GM18517 (cell line): ENCODE results near the gene ADRB1.

Experiments
- ATAC-seq: cut with Tn5 transposase; IDR thresholded peaks from one replicate; pipeline ENCODE4 v1.9.1; 2021; ENCODE audit warnings: mild to moderate bottlenecking, moderate library complexity; ENCODE audit not compliant: unreplicated experiment

ADRB1 gene

DNA sequence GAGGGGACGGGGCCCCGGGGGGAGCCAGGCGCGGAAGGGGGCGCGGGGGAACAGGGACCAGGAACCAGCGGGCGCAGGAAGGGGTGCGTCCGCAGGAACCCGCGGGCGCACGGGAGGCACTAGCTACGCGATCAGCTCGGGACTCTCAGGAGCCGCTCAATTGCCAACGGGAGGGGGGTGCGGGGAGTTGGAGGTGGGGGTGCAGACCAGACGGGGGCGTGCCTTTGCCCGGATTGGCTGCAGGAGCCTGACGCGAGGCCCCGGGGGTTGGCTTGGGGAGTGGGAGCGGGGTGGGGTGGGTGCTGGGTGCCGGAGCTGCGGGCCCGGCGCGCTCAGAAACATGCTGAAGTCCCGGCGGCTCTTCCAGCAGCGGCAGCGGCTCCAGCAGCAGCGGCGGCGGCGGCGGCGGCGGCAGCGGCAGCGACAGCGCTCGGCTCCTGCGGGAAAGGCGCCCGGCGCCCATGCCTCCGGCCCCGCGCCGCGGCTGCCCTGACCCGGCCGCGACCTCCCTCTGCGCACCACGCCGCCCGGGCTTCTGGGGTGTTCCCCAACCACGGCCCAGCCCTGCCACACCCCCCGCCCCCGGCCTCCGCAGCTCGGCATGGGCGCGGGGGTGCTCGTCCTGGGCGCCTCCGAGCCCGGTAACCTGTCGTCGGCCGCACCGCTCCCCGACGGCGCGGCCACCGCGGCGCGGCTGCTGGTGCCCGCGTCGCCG, at the start of gene ADRB1:
ADRB1 (plus strand) TSS at position 335 of the 715 bp plus-strand sequence; CDS start at position 602, 267 bp downstream.
- ATAC-seq: no peak

DNA sequence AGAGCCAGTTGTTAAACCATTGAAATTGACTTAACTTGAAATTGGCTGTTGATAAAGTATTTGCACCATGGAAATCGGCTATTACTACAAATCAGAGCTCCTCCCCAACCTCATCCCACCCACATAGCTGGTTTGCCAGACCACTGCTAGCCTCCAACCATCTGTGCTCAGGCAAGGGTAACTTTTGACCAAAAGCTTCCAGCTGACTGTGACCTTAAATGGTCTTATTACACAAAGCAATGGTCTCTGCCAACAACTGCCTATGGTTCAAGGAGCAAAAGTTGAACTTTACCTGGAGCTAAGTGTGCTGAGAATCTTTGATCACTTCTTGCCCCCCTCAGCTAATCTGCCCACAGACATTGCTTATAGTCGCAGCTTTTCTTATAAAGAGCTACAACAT, 48.5 kb upstream of the ADRB1 start:
- ATAC-seq: no peak

DNA sequence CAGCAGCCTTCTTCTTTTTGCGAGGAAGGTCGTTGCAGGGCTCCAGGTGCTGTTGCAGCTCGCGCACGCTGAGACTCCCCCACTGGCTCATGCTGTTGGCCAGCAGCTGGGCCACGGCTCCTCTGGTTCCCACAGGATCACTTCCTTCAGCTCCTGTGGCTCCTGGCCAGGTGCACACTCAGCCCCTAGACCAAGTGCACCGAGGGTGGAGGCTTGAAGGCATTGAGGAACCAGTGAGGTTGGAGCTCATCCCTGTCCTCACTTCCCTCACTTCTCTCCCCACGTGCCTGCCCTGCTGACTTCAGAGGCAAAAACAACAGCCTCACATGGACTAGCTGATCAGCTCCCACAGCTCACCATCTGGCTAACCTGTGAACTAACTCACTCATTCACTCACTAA, 46.2 kb upstream of the ADRB1 start:
- no peak for ATAC-seq

DNA sequence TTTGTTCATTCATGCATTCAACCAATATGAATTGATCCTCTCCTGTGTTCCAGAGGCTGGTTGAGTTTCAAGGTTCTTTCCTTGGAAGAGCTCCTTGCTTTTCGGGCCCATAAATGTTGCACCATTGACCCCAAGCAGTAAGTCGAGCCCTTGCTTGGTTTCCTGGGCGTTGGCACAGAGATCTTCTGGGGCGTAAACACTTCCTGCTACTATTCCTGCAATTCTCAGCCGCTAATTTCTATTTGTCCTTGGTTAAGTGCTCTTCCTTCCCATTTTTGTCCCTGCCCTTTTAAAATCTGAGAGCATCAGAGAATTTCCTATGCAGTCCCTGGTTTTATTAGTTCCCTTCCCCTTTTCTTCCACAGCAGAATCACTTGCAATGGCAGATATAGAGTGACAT, 44.1 kb upstream of the ADRB1 start:
- ATAC-seq: no peak

DNA sequence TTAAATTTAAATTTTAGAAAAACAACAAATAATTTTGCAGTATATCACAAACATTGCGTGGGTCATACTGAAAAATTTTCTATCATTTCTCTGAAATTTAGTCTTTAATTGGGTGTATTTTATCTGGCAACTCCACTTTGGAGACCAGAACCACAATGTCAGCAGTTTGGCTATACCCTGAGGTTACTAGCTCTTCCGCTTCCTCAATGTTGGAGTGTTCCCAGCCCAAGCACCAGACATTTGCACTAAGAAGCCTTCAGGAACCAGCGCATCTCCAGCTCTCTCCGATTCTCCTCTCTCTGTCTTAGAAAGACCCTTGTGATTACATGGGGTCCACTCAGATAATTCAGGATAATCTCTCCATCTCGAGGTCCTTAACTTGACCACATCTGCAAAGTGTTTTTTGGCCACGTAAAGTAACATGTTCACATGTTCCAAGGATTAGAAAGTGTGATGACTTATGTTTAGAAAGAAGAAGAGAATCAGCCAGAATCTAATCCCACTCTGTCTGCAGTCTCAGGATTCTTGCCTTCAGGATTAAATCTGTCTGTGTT, 43.1 kb upstream of the ADRB1 start:
- no peak for ATAC-seq

DNA sequence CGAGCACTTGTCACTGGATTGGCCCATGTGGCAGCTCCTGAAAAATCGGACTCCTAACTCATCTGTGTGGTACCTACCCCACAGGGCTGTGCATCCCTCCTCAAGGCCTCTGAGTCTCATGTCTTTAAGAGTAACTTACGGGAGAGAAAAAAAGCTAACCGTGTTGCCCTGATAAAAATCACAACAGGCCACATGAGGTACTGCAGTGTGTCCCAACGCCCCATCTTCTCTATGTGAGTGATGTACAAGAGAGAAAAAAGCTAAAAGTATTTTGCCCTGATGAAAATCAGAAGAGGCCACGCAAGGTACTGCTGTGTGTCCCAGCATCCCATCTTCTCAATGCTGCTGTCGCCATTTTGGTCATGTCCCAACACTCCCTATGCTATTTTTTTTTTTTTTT, 41.2 kb upstream of the ADRB1 start:
- no peak for ATAC-seq

DNA sequence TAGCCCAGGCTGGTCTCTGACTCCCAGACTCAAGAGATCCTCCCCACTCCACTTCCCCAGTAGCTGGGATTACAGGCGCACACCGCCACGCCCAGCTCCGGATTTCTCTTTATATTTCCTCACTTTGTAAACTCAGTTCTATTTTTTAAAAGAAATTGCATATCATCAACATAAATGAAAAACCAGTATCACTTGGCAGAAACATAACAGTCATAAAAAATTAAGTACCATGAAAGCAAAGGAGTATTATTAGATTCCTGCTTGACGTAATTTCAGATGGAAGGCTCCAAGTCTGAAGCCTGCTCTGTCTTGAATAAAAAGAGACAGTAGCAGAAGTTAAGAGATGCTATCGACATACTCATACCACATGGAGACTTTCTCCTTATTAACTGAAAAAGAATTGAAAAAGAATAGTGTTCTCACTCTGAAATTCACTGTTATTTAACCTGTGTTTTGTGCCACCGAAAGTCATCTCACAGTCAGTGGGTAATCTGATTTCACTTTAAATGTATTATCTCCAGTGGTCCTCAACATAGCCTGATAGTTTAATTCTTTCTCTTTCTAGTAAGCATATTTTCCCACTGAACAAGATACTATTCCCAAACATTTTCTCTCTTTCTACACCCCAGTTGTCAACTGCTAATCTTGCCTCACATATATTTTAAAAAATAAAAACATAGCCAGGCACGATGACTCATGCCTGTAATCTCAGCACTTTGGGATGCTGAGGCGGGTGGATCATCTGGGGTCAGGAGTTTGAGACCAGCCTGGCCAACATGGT, 40.3 kb upstream of the ADRB1 start:
- ATAC-seq: no peak

DNA sequence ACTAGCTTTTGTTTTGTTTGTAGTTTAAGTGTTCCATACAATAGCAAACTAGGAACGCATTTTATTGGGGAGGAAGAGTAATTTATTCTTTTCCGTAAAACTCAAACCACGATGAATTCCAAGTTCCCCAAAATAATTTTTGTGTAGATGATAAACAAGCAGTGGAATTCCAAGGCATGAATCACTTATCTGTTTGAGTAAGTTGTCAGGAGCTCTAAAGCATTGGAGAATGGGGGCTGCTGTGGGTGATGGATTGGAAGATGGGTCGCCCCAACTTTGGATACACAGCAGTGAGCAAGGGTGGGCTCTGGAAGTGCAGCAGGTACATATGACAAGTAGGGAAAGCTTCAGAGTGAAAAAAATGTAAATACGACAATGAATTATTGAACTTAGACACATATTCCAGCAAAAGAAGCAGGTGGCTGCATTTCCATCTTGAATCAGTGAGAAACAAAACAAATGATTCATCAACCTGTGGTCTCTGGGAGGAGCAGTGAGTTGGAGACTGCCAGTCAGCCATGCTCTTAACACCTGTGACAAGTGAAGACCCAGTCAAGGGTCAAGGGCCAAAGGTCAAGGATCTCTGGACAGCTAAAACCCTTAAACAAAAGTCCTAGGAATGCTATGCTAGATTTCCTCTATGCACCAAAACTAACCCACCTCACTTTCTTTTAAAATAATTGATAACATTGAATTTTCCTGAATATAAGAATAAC, 34.2 kb upstream of the ADRB1 start:
- ATAC-seq: no peak

DNA sequence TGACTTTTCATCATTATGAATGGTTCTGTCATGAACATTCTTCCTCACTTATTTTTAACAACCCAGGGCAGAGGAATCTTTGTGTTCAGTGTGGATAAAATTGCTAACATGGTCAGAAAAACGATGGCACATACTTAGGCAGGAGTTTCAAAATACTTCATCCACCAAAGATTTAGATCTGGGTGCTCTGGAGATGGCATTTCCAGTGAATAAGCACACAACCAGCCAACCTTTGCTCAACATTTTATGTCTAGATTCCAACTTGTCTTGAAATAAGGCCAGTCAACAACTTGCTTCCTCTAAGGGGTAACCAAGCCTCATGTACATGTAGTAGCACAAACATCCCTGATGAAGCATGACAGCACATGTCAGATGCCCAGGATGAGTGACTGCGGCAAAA, 33.4 kb upstream of the ADRB1 start:
- no peak for ATAC-seq

DNA sequence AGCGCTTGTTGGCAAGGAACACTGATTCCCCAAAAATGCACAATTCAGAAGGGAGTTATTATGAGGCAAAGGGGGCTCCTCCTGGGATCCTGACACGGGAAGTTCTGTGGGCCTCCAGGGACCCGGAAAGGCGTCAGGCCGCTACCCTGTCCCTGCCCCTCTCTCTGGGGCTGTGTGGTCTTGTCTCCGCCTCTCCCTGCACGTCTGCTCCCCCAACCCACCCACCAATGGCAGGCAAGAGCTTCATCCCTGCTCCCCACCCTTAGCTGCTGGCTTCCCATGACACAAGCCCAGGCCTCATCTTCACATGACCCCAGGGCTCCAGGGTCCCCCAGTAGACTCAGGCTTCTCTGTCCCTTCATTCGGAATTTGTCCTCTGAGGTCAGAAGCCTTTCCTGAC, 31.0 kb upstream of the ADRB1 start:
- no peak for ATAC-seq

DNA sequence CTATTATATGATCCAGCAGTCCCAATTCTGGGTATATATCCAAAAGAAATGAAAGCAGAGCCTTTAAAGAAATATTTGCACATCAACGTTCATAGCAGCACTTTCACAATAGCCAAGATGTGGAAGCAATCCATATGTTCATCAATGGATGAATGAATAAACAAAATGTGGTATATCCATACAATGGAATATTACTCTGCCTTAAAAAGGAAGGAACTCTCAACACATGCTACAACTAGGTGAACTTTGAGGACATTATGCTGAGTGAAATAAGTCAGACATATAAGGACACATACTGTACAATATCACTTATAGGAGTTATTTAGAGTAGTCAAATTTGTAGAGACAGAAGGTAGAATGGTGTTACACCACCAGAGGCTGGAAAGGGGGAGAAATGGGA, 28.0 kb upstream of the ADRB1 start:
- no peak for ATAC-seq

DNA sequence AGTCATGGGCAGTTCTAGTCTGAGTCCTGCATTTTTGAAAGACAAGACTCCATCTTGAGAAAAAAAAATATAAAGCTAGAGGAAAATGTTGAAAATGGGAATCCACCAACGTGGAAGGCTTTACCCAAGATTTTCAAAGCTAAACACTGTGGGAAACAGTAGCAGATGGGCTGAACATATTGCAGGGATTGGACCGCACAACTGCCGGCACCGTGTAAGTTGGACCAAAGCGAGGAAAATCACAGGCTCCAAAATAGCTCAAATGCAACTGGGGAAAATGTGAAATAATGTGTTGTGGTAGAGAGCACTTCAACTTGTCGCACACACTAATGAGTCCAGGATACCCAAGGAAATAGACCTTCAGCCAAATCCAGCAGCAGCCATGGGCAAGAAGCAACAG, 26.4 kb upstream of the ADRB1 start:
- no peak for ATAC-seq

DNA sequence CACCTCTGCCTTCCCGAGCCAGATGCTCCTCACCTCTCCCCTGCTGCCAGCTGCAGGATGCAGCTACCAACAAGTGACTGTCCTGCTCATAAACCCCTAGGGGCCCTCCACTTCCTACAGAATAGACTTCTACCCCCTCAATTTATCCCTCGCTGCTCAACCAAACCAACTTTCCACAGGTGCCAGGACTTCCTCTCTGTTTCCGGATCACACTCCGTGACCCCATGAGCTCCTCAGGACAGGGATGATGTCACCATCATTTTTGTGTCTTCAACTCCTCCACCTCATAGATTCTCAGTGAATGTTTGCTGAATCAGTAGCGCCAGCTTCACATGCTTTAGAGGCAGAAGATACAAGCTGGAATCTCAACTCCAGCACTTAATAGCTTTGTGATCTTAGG, 25.8 kb upstream of the ADRB1 start:
- no peak for ATAC-seq

DNA sequence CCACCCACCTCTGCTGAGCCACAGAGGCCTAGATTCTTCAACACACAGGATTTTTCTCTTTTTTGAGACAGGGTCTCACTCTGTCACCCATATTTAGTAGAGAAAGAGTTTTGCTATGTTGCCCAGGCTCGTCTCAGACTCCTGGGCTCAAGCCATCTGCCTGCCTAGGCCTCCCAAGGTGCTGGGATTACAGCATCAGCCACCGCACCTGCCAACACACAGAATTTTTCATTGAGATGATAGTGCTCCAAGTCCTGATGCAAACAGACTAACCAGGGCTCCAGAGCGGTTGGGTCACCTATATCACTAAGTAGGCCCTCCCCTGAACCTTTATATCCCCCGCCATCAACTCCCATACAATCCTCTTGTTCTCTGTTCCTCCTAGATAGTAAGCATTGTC, 24.4 kb upstream of the ADRB1 start:
- ATAC-seq: no peak

DNA sequence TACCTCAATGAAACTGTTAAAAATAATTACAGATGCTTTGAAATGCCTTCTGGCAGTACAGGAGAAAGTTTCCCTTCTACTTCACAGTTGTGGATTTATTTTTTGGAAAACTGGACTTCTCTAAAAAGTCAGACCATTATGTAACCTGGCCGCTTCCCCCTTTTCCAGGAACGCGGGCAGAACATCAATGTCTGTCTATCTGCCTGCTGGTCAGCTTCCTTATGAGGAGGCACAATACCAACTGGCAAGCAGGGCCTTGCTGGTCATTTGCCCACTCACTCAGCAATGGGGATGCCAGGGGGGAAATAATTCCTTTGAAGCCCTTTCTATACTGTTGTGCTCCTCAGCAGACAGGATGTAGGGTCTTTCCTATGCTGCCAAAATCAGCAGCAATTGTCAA, 22.5 kb upstream of the ADRB1 start:
- ATAC-seq: no peak

DNA sequence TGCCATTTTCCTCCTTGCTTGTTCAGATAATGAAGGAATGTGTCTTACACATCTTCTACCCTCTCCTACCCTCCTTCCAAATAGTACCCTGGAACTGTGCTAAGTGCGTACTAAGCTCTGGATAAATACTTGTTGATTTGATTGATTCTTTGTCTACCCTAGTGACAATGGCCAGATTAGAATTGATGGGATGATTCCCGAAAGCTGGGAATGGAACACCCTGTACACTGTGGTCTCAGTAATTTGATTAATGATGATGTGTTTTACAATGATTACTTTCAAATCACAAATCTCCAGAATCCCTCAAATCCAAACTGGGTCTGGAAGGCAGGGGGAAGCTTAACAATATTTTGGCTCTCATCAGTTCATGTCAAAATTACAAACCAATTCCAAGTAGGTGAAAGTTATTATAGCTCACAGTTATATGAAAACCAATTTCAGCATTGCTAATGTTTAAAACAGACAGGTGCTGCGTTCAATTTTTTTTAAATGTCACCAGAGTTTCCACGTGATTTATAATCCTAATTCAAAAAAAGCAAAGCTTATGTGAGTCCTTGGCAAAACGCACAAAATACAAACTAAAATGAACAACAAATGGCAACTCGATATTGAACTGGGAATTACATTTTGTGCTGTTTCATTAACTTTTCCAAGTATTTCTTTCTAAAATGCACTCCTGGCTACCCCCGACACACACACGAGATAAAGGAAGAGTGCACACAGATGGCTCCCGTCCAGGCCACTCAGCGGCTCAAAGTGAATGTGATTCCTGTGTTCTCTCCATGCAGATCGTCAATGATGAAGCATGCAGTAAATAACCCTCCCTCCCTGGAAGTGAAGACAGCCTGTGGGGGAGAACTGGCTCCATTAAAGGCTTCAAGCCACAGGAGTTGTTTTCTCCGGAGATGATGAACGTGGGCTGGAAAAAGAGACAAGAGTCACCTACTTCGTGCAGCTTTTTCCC, 21.7 kb upstream of the ADRB1 start:
- no peak for ATAC-seq

DNA sequence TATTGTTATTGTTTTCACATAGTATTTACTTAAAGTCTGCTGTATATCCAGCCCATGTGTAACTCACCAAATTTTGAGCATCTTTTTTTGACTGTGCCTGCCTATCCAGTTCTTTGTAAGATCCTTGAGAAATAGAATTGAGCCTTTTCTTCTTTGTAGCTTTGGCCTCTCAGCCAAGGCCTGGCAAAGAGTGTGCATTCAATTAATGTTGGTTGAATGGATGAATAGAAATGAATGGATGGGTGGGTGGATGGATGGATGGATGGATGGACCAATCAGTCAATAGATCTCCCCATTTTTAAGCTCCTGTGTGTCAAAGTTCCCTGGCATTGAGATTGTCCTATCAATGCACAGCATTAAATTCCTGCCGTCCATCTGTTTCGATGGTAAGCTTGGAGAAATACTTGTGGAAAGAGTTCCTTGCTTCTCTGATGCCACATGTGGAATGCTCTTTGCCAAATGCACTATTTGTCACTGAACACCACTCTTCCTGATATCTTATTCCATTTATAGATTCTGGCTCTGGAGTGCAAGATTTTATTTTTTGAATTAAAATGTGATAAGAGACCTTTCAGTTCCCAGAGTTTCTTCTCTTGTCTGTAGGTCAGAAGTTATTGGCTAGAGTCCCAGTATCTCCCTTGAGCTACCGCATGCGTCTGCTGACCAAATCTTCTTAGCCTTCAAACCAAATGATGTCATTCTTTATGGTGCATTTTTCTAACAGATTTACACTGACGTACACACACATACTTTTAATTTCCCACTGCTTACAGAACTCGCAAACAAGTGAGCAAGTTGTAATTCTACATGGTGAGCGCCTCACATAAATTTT, 20.7 kb upstream of the ADRB1 start:
- no peak for ATAC-seq

DNA sequence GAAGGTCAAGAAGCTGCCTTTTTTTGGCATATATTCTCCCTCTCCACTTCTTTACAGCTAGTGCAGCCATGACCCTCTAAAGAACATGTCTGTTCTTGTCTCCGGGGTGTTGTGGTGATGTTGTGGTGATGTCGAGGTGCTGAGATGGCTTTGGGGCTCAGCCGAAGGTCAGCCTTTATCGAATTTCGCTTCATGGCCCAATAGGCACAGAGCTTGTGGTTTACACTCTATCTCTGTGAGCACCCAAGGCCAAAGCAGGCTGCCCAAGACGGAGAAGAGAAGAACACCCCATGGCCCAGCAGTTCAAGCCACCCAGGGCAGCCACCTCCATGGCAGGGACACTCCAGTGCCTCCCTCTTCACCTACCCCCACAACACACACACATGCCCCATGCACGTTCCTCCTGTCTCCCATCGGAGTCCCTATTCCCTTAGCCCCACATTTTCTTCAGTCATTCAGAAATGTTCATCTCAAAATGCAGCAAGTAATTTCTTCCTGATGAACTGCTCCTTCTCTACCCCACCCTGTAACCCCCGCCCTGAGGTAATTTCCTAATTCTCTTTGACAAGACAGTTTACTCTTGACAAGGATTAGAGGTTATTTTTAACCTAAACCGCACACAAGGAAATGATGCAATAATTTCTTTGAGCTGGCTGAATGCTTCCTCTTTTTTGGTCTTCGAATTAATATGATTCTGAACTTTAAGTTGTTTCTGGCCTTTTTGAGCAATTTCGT, 18.6 kb upstream of the ADRB1 start:
- ATAC-seq: peak; percentile 81

DNA sequence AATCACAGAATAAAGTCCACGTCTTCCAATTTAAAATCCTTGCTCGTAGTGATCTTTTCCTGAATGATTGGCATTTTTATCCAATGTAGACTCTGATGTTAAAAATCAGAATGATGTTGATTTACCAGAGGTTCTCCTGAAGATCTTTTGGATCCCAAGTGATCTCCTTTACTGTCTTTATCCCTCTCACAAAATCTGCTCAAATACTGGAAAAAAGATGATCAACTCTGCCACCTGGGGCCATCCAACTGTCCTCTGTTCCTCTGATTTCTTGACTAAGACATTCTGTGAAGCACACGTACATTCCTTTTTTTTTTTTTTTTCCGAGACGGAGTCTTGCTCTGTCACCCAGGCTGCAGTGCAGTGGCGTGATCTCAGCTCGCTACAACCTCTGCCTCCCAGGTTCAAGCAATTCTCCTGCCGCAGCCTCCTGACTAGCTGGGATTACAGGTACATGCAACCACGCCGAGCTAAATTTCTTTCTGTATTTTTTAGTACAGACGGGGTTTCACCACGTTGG, 18.0 kb upstream of the ADRB1 start:
- ATAC-seq: no peak
